Muscle of arm (tissue), 12 donors: ENCODE measurements around the gene CDH13. TPM values are rescaled to one million over a fixed set of nuclear protein-coding genes. Genes with fewer than 3 reads are reported as not detected.

Experiments used
- DNase-seq: peaks from one replicate; pipeline ENCODE4 v3.0.0-alpha.2; 2013
- polyA plus RNA-seq, 12 donors: library from polyadenylated mRNA; unstranded; fragments of 120-200 nt; gene quantifications; one replicate each; pipeline ENCODE4 v1.2.1, GENCODE V29; 2013; ENCODE audit not compliant: insufficient read length in 12 of 12

CDH13 gene
- polyA plus RNA-seq, 12 donors = 28.8 to 58.8 (median 54.1) TPM; not detected in 1

- DNase-seq = peak; percentile 8
These were observed 156.0 kb downstream of the CDH13 start for GRCh38 chr16:82782715-82783251.

- DNase-seq = no peak
These were observed 157.3 kb downstream of the CDH13 start for GRCh38 chr16:82783933-82784572.

GRCh38 chr16:82784573-82784968, 157.8 kb downstream of the CDH13 start:
- DNase-seq = no peak

GRCh38 chr16:82788225-82788624, 161.5 kb downstream of the CDH13 start:
- no peak for DNase-seq

GRCh38 chr16:82788919-82789318, 162.2 kb downstream of the CDH13 start:
- DNase-seq = no peak

- no peak for DNase-seq
These were observed 165.9 kb downstream of the CDH13 start for GRCh38 chr16:82792693-82793092.

GRCh38 chr16:82793528-82794245, 166.9 kb downstream of the CDH13 start:
- DNase-seq = no peak

GRCh38 chr16:82796047-82796446, 169.3 kb downstream of the CDH13 start:
- DNase-seq = no peak

- no peak for DNase-seq
These were observed 174.6 kb downstream of the CDH13 start for GRCh38 chr16:82801361-82801760.

- DNase-seq = no peak
These were observed 179.1 kb downstream of the CDH13 start for GRCh38 chr16:82805866-82806265.

- no peak for DNase-seq
These were observed 180.5 kb downstream of the CDH13 start for GRCh38 chr16:82807311-82807710.

GRCh38 chr16:82808036-82808435, 181.3 kb downstream of the CDH13 start:
- no peak for DNase-seq

- no peak for DNase-seq
These were observed 183.3 kb downstream of the CDH13 start for GRCh38 chr16:82810077-82810476.

GRCh38 chr16:82814059-82814458, 187.3 kb downstream of the CDH13 start:
- DNase-seq = no peak

GRCh38 chr16:82819286-82819685, 192.5 kb downstream of the CDH13 start:
- DNase-seq = no peak

GRCh38 chr16:82820855-82821254, 194.1 kb downstream of the CDH13 start:
- no peak for DNase-seq

GRCh38 chr16:82824408-82824807, 197.6 kb downstream of the CDH13 start:
- DNase-seq = no peak

- no peak for DNase-seq
These were observed 202.5 kb downstream of the CDH13 start for GRCh38 chr16:82829301-82829700.

GRCh38 chr16:82830944-82831343, 204.2 kb downstream of the CDH13 start:
- no peak for DNase-seq

- no peak for DNase-seq
These were observed 206.1 kb downstream of the CDH13 start for GRCh38 chr16:82832821-82833220.

- DNase-seq = no peak
These were observed 206.7 kb downstream of the CDH13 start for GRCh38 chr16:82833378-82833993.

GRCh38 chr16:82834151-82834815, 207.5 kb downstream of the CDH13 start:
- no peak for DNase-seq
